ENCODE measurements around the gene PSMA4.

The PSMA4 gene

DNA sequence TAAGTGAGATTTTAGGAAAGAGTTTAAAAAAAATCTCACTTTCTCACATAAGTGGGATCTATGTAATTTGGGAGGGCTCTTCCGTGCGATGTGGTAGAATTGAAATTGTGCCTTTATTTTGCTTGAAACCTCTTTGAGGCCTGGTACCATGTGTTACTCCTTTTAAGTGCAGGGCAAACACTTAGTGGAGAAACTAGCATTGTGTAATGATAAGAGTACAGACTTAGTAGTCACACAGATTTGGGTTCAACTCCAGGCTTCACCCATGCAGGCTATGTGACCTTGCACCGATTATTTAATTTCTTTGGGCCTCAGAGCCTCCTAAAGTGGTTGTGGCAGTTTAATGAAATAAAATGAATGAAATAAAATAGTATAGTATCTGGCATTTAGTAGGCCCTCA is 2.4 kb downstream of the PSMA4 start:
- POLR2A ChIA-PET: interaction anchor here (3.9 kb wide), 1 partner anchor 24 kb away, joined by 78 read pairs; the partner anchor contains the start of gene CHRNA5

GRCh38 chr15:78550194-78550593 is 9.9 kb downstream of the PSMA4 start:
- peaks cover 52 to 61% of the 10 kb centered on the region in 2 experiments for H3K36me3 ChIP-seq (ENCODE audit: control insufficient read depth in 2 of 2, insufficient read depth in 1 of 2, low read length in 2 of 2)
- TF ChIP-seq ZNF433 (tag by site-specific recombination; IDR thresholded peaks at IDR 0.05; ENCODE audit: low read depth) (no peak), GLIS1 (tag by site-specific recombination; IDR thresholded peaks at IDR 0.05) (peak; percentile 31; the same call in 1 of the 2 replicates), ZNF423 (tag by site-specific recombination; IDR thresholded peaks at IDR 0.05) (no peak), ZEB2 (tag by site-specific recombination; IDR thresholded peaks at IDR 0.05) (no peak), ZNF600 (tag by site-specific recombination; IDR thresholded peaks at IDR 0.05) (peak; percentile 74), SCRT2 (tag by site-specific recombination; IDR thresholded peaks at IDR 0.05) (no peak), ZNF174 (tag by site-specific recombination; IDR thresholded peaks at IDR 0.05) (no peak), ZNF239 (tag by site-specific recombination; IDR thresholded peaks at IDR 0.05) (no peak), ZBTB1 (tag by site-specific recombination; IDR thresholded peaks at IDR 0.05) (no peak), ZNF248 (tag by site-specific recombination; IDR thresholded peaks at IDR 0.05) (no peak)
- H3K9me3 ChIP-seq (ENCODE audit: control insufficient read depth, insufficient read depth, low read depth, low read length): no peaks in the 10 kb centered on the region
- no peak overlapping the region for H3K27ac ChIP-seq (ENCODE audit: extremely low read depth, low read depth, low read length)
- H3K4me3 ChIP-seq (ENCODE audit: low read depth, low read length): no peak overlapping the region
- ChIA-PET CTCF (no interaction called here), POLR2A (interaction anchor here (0.6 to 3.3 kb wide), 4 partner anchors 9 to 251 kb away, joined by 3 to 23 read pairs (median 12); partner anchors contain the start of genes CHRNA5, IREB2, PSMA4 and SKIC8)
- no peaks in the 10 kb centered on the region for H3K4me1 ChIP-seq (ENCODE audit: control insufficient read depth, insufficient read depth, low read length)

More for the DNA sequence above, 2.4 kb downstream of the PSMA4 start:
- Histone ChIP-seq H3K36me3 (ENCODE audit: control insufficient read depth in 2 of 2, insufficient read depth in 1 of 2, low read length in 2 of 2) (peaks cover 56 to 60% of the 10 kb centered on the region in 2 experiments), H3K9me3 (ENCODE audit: control insufficient read depth, insufficient read depth, low read depth, low read length) (no peaks in the 10 kb centered on the region), H3K4me3 (ENCODE audit: low read depth, low read length) (no peak overlapping the region), H3K4me1 (ENCODE audit: control insufficient read depth, insufficient read depth, low read length) (peaks cover 10% of the 10 kb centered on the region; the same call in 1 of the 2 replicates), H3K27ac (ENCODE audit: extremely low read depth, low read depth, low read length) (no peak overlapping the region)
- TF ChIP-seq ZNF350 (tag by site-specific recombination; IDR thresholded peaks at IDR 0.05): no peak
- no peak for TF ChIP-seq ZNF132 (tag by site-specific recombination; IDR thresholded peaks at IDR 0.05; ENCODE audit: borderline replicate concordance)
- no peak for TF ChIP-seq ZXDB (tag by site-specific recombination; IDR thresholded peaks at IDR 0.05)
- TF ChIP-seq OVOL3 (tag by site-specific recombination; IDR thresholded peaks at IDR 0.05): no peak
- TF ChIP-seq ZNF366 (tag by site-specific recombination; conservative IDR thresholded peaks at IDR 0.05): no peak
- 0 out of 2 replicates have a peak, but pooled peaks have one; percentile 4 for TF ChIP-seq PRDM1 (tag by site-specific recombination; IDR thresholded peaks at IDR 0.05)
- TF ChIP-seq ZNF660 (tag by site-specific recombination; IDR thresholded peaks at IDR 0.05): no peak
- no peak for TF ChIP-seq ZNF10 (tag by site-specific recombination; IDR thresholded peaks at IDR 0.05)
- CTCF ChIA-PET: interaction anchor here (0.7 to 1.5 kb wide), 2 partner anchors 60 to 234 kb away, joined by 3 to 4 read pairs; no protein-coding TSS in a partner anchor

DNA sequence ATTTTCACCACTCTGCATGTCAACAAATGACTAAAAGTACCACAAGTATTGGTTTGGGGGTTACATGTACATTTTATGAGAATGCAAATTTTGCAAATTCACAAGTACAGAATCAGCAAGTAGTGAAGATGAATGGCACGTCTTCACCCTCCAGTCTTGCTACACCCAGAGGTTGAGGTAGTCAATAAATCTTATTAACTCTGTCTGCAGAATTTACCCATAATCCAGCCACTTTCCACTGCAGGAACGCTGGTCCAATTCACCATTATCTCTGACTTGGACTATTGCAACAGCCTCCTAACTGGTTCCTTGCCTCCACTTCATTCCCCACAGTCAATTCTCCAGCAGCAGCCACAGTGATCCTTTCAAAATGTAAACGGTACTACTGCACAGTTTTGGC is 10.6 kb downstream of the PSMA4 start:
- Histone ChIP-seq H3K36me3 (ENCODE audit: control insufficient read depth in 2 of 2, insufficient read depth in 1 of 2, low read length in 2 of 2) (peaks cover 46 to 55% of the 10 kb centered on the region in 2 experiments), H3K9me3 (ENCODE audit: control insufficient read depth, insufficient read depth, low read depth, low read length) (no peaks in the 10 kb centered on the region), H3K4me1 (ENCODE audit: control insufficient read depth, insufficient read depth, low read length) (no peaks in the 10 kb centered on the region), H3K27ac (ENCODE audit: extremely low read depth, low read depth, low read length) (no peak overlapping the region), H3K4me3 (ENCODE audit: low read depth, low read length) (no peak overlapping the region)
- POLR2A ChIA-PET: interaction anchor here (0.6 to 3.3 kb wide), 3 partner anchors 10 to 112 kb away, joined by 3 to 23 read pairs (median 20); partner anchors contain the start of genes CHRNA5 and PSMA4
- TF ChIP-seq ZNF785 (tag by site-specific recombination; IDR thresholded peaks at IDR 0.05) (no peak), ZNF596 (tag by site-specific recombination; IDR thresholded peaks at IDR 0.05) (no peak), ZBTB20 (tag by site-specific recombination; IDR thresholded peaks at IDR 0.05) (no peak), ZNF660 (tag by site-specific recombination; IDR thresholded peaks at IDR 0.05) (no peak), ZNF335 (tag by site-specific recombination; conservative IDR thresholded peaks at IDR 0.05) (no peak), BCL11A (tag by site-specific recombination; IDR thresholded peaks at IDR 0.05; ENCODE audit: low read depth) (no peak), ZNF423 (tag by site-specific recombination; IDR thresholded peaks at IDR 0.05) (no peak), ZNF19 (tag by site-specific recombination; IDR thresholded peaks at IDR 0.05; ENCODE audit: low read depth) (no peak), ZSCAN30 (tag by site-specific recombination; IDR thresholded peaks at IDR 0.05) (no peak)
- CTCF ChIA-PET: no interaction called here

Measured in HEK293 (cell line).